OCI-LY3 (cell line): ENCODE measurements around the gene C2orf76.

ENCODE experiments used
- H2AFZ ChIP-seq: fragments of 200-600, 300-600 bp; shearing (Covaris generic); 2 replicates; pipeline ENCODE4 v1.6.0; 2014; ENCODE audit warnings: antibody characterized with exemption, low read depth, low read length
- H3K27ac ChIP-seq: fragments of 200-600, 300-600 bp; sonication (generic); 2 replicates; pipeline ENCODE4 v1.5.1; 2014; ENCODE audit warnings: mild to moderate bottlenecking, low read length, moderate library complexity, mixed read lengths
- H3K27me3 ChIP-seq: fragments of 200-600, 300-600 bp; sonication (generic); 2 replicates; pipeline ENCODE4 v1.6.1; 2014; ENCODE audit warnings: low read depth, low read length, mixed read lengths
- H3K36me3 ChIP-seq: fragments of 200-600, 300-600 bp; sonication (generic); replicated peaks from 2 replicates; pipeline ENCODE3; 2014; ENCODE audit warnings: low read depth, low read length, mixed read lengths
- H3K4me1 ChIP-seq: fragments of 300-600, 200-600 bp; sonication (generic); 2 replicates; pipeline ENCODE4 v1.6.1; 2014; ENCODE audit warnings: low read length, mixed read lengths
- H3K4me2 ChIP-seq: fragments of 200-600, 300-600 bp; sonication (generic); 2 replicates; pipeline ENCODE4 v1.6.1; 2014; ENCODE audit warnings: low read length, mixed read lengths
- H3K4me3 ChIP-seq: fragments of 300-600, 200-600 bp; sonication (generic); 2 replicates; pipeline ENCODE4 v1.5.1; 2014; ENCODE audit warnings: antibody characterized with exemption, mild to moderate bottlenecking, low read length, moderate library complexity
- H3K79me2 ChIP-seq: fragments of 300-600, 200-600 bp; shearing (Covaris generic); 2 replicates; pipeline ENCODE4 v1.6.1; 2014; ENCODE audit warnings: mild to moderate bottlenecking, low read length, mixed read lengths
- H3K9ac ChIP-seq: fragments of 300-600, 200-600 bp; shearing (Covaris generic); 2 replicates; pipeline ENCODE4 v1.6.0; 2014; ENCODE audit warnings: mild to moderate bottlenecking, low read length, moderate library complexity
- H3K9me3 ChIP-seq: fragments of 200-600, 300-600 bp; shearing (Covaris generic); 2 replicates; pipeline ENCODE4 v1.6.1; 2014; ENCODE audit warnings: low read length, mixed read lengths; ENCODE audit not compliant: insufficient read depth
- H4K20me1 ChIP-seq: fragments of 200-600, 300-600 bp; sonication (generic); 2 replicates; pipeline ENCODE4 v1.6.1; 2016; ENCODE audit warnings: low read length, mixed read lengths; ENCODE audit not compliant: insufficient read depth
- CTCF ChIP-seq: fragments of 200-600, 300-600 bp; sonication (generic); IDR thresholded peaks from 2 replicates; pipeline ENCODE4 v1.5.1; 2014; ENCODE audit warnings: antibody characterized with exemption, low read length, low read depth
- EZH2phosphoT487 ChIP-seq: fragments of 200-600 bp; shearing (Covaris generic); IDR thresholded peaks from 2 replicates; pipeline ENCODE4 v1.6.1; 2018; ENCODE audit warnings: antibody characterized with exemption, mixed run types, low read depth

The C2orf76 gene

GRCh38 chr2:119317554-119317953 lies 49.1 kb downstream of the C2orf76 start:
- no peak overlapping the region for H3K4me2 ChIP-seq
- H2AFZ ChIP-seq = no peak overlapping the region
- H3K9ac ChIP-seq = no peak overlapping the region
- no peaks in the 10 kb centered on the region for H3K27me3 ChIP-seq
- H3K4me1 ChIP-seq = no peaks in the 10 kb centered on the region
- no peaks in the 10 kb centered on the region for H3K79me2 ChIP-seq
- no peak for TF ChIP-seq CTCF
- TF ChIP-seq EZH2phosphoT487 = no peak
- no peak overlapping the region for H3K4me3 ChIP-seq
- H3K27ac ChIP-seq = no peak overlapping the region
- H4K20me1 ChIP-seq = no peaks in the 10 kb centered on the region
- no peaks in the 10 kb centered on the region for H3K9me3 ChIP-seq
- H3K36me3 ChIP-seq = no peaks in the 10 kb centered on the region

- no peak overlapping the region for H3K9ac ChIP-seq
- H3K36me3 ChIP-seq = no peaks in the 10 kb centered on the region
- no peak overlapping the region for H3K27ac ChIP-seq
- TF ChIP-seq CTCF = no peak
- TF ChIP-seq EZH2phosphoT487 = no peak
- no peak overlapping the region for H3K4me3 ChIP-seq
- H3K79me2 ChIP-seq = no peaks in the 10 kb centered on the region
- H2AFZ ChIP-seq = no peak overlapping the region
- H3K4me1 ChIP-seq = no peaks in the 10 kb centered on the region
- H3K27me3 ChIP-seq = no peaks in the 10 kb centered on the region
- H3K4me2 ChIP-seq = no peak overlapping the region
- H3K9me3 ChIP-seq = no peaks in the 10 kb centered on the region
- no peaks in the 10 kb centered on the region for H4K20me1 ChIP-seq
Measured at GRCh38 chr2:119316066-119316465, 50.6 kb downstream of the C2orf76 start.

- no peaks in the 10 kb centered on the region for H3K36me3 ChIP-seq
- H3K9ac ChIP-seq = no peak overlapping the region
- no peaks in the 10 kb centered on the region for H3K9me3 ChIP-seq
- H3K27ac ChIP-seq = no peak overlapping the region
- H3K4me1 ChIP-seq = no peaks in the 10 kb centered on the region
- H3K4me2 ChIP-seq = no peak overlapping the region
- H4K20me1 ChIP-seq = no peaks in the 10 kb centered on the region
- H2AFZ ChIP-seq = no peak overlapping the region
- H3K4me3 ChIP-seq = no peak overlapping the region
- H3K27me3 ChIP-seq = no peaks in the 10 kb centered on the region
- TF ChIP-seq CTCF (no peak), EZH2phosphoT487 (no peak)
- no peaks in the 10 kb centered on the region for H3K79me2 ChIP-seq
Measured at GRCh38 chr2:119315241-119315925, 51.3 kb downstream of the C2orf76 start.

DNA sequence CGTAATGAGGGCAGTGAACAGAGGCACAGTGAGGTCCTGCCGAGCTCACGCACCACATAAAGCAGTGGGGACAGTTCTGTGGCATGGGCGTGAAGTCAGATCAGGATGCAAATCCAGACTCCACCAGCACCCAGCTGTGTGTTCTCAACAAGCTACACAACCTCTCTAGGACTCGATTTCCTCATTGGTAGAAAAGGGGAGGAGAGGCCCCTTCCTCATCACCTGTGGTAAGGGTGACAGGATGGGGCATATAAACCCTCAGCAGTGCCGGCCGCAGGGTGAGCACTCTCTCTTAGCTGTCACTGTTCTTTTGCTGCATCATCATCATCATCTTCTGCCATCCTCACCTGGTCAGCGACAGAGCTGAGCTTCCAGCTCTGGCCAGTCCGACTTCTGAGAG lies 54.8 kb downstream of the C2orf76 start:
- Histone ChIP-seq H3K4me3 (no peak overlapping the region), H3K9me3 (no peaks in the 10 kb centered on the region), H3K9ac (no peak overlapping the region), H3K27ac (no peak overlapping the region), H3K4me1 (no peaks in the 10 kb centered on the region), H3K4me2 (no peak overlapping the region), H3K79me2 (no peaks in the 10 kb centered on the region), H2AFZ (no peak overlapping the region), H3K27me3 (no peaks in the 10 kb centered on the region), H4K20me1 (no peaks in the 10 kb centered on the region), H3K36me3 (no peaks in the 10 kb centered on the region)
- no peak for TF ChIP-seq CTCF
- no peak for TF ChIP-seq EZH2phosphoT487
